ACHN (cell line): Measurements from ENCODE around the gene DROSHA.
"Not testable (repeated sequence)": the region's sequence is repeated elsewhere in the genome, so short reads cannot be mapped to it uniquely, and the experiment has no call there.

ENCODE experiments used
- DNase-seq: peaks from one replicate; pipeline ENCODE4 v3.0.0-alpha.2; 2015
- in situ Hi-C: cut with HindIII; loops from 2 replicates; pipeline ENCODE4 v1.10.0; 2017; ENCODE audit warnings: low sequenced_read_pairs, low pct_ligation_motif_present, low pct_unique_long_range_greater_than_20kb

DROSHA gene

DNA sequence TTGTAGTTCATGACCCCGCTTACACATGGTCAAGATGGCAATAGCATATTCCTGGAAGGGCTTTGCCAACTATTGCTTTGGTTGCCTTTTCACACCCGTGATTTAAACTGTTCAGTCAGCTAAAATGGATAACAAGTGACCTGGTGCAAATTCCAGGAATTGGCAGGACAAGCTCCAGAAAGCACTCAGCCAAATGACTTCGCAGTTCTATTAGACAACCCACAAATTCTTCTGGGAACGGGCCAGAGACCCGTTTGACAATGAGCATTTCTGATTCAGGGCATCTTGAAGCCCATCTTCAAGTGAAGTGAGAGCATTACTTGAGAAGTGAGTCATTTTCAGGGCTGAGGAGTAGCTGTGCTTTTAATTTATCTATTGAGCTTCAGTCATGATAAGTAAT is 165.0 kb downstream of the DROSHA start:
- in situ Hi-C loops: no loop called here
- DNase-seq: no peak

DNA sequence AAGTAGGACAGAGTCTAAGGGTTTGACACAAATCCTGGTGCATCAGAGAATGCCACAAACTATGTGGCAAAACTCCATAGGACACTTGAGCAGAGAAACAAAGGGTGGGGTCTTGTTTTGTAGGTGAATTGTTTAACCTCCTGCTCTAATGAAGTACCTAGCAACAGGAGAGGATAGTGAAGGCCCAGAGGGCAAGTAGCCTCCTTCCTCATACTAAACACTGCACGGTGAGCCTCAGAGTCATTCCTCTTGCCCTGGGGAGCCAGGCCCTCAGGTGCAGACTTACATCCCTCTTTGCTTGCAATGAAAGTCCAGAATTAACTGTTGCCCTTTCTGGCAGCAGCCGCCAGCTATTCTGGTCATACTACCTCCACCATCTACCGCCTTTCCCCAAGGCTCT is 166.1 kb downstream of the DROSHA start:
- in situ Hi-C loops: no loop called here
- no peak for DNase-seq

DNA sequence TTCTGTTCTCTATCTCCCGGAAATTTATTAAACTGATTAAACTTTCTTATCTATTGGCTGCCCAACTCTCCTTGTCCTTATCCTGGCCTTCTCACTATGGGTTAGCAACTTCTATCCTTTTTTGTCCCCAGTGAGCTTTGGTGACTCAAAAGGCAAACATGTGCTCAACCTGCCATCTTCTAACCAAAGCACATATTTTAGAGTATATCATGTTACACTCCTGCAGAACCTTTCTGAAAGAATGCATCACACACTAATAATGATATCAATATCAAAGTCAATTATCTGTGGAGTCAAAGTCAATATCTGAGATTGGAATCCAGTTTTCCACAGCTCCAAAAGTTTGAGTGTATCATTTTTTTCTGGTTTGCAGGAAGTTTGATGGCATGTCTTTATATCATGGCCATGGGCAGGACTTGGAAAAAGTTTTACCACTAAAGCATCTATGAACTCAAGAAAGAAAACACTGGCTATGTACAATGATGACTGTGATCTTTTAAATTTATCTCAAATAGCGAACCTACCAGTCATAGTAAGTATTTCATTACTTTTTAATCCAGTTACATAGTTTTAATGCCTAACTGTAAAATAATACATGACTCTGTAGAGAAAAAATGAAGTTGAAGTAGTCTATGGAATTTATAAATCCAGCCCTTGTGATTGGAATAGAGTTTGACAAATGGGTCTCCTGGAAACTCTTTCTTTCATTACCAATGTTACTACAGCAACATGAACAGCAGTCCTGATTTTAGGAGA is 166.8 kb downstream of the DROSHA start:
- in situ Hi-C loops: no loop called here
- no peak for DNase-seq

DNA sequence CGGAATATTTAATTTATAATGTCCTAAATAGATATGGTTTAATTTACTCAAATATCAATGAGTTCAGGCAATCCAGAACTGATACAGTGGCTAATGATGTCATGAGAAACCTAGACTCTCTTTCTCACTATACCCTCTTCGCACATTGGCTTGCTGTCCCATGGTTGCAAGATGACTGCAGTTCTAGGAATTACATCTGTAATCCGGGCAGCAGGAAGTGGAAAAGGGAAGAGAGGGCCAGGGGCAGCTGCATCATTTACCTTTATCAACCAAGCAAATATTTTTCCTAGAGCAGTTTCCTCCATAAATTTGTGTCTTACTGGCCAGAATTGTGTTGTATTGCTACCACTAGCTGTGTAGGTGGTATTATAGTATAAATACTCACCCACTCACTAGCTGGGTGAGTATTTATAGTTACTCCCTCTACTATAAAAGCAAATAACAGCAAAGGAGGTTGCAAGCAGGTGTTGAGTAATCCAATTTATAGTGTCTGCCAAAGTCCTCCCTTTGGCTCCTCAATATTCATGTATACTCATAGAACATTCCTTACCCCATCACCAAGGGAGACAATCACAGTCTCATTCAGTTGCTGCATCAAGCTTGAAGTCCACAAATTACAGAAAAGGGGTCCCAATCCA is 168.8 kb downstream of the DROSHA start:
- in situ Hi-C loops: no loop called here
- no peak for DNase-seq

DNA sequence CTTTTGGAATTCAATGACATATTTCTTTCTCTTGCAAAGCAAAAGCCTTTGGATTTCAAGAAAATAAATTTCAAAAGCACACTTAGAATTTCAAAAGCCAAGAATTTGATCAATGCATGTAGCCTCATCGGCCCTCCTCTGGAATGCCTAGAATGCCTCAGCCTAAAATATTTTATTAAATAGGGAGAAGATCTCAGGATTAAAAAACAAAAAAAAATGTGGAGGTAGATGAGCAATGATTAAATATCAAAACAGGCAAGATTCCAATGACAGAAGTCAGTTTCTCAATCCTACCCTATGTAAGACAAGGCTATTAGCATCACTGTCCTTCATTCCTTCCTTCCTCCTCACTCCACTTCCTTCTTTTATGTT is 169.4 kb downstream of the DROSHA start:
- in situ Hi-C loops: no loop called here
- DNase-seq: no peak

DNA sequence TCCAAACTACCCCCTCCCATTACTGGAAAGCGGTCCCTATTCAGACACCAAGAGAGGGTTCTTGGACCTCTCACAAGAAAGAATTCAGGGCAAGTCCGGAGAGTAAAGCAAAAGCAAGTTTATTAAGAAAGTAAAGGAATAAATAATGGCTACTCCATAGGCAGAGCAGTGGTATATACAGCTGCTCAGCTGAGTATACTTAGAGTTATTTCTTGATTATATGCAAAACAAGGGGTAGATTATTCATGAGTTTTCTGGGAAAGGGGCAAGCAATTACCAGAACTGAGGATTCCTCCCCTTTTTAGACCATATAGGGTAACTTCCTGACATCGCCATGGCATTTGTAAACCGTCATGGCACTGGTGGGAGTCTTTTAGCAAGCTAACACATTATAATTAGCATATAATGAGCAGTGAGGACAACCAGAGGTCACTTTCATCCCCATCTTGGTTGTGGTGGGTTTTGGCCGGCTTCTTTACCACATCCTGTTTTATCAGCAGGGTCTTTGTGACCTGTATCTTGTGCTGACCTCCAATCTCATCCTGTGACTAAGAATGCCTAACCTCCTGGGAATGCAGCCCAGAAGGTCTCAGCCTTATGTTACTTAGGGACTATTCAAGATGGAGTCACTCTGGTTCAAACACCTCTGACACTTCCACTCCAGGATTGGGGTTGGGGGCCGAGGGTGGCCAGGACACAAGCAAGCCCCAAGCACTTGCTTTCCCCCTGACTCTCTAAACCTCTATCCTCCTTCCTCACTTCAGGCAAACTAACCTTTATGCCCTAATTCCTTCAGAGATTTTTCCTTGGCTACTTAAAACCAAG is 170.0 kb downstream of the DROSHA start:
- DNase-seq, in situ Hi-C loops: not testable (repeated sequence)

DNA sequence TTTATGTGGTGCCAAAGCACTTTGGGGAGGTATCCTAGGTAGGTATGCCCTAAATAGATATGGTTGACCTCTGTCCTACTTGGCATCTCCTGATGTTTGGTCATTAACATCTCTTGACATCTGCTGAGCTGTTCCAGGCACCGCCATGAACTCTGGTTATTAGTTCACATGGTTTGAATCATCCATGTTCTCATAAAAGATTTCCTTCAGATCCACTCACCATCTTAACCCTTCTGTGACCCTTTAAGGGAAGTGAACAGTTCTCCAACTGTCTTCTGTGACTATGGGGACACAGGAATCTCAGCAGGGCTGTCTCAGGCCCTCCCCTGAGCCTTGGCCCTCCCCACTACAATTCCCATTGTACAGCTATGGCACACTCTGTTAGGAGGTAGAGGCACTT is 170.7 kb downstream of the DROSHA start:
- DNase-seq: no peak

DNA sequence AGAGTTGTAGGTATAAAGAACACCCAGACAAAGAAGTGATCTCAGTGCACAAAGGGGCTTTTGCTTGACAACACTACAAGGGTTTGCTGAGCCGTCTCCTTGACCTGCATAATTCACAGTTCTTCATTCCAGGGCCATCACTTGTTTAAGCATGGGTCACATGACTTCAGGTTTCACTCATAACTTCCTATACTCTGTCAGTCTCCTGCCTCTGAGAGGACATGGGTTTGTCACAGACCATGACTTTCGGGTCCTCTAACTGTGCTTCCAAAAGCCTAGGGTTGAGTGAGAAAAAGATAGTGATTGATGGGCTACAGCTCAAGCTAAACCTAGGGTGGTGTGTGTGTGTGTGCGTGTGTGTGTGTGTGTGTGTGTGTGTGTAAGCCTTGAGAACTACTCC is 172.1 kb downstream of the DROSHA start:
- in situ Hi-C loops: no loop called here
- no peak for DNase-seq

More for the DNA sequence above, 170.7 kb downstream of the DROSHA start:
- in situ Hi-C loops: no loop called here

DNA sequence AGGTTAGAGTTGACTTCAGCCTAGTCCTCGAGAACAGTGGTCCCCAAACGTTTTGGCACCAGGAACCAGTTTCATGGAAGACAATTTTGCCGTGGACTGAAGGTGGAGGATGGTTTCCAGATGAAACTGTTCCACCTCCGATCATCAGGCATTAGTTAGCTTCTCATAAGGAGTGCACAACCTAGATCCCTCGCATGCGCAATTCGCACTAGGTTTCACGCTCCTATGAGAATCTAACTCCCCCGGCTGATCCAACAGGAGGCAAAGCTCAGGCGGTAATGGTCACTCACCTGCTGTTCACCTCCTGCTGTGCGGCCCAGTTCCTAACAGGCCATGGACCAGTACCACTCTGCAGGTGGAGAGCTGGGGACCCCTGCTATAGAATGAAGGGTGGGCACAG is 174.9 kb downstream of the DROSHA start:
- in situ Hi-C loops: no loop called here
- no peak for DNase-seq

DNA sequence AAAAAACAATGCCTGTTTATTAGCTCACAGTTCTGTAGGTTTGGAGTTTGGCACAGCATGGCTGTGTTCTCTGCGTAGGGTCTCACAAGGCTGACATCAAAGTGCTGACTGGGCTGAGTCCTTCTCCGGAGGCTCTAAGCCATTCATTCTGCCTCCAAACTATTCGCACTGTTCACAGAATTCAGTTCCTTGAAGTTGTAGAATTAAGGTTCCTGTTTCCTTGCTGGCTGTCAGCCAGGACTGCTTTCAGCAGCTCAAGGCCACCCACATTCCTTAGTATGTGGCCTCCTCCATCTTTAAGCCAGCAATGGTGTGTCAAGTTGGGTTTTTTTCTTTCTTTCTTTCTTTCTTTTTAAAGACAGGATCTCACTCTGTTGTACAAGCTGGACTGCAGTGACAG is 176.6 kb downstream of the DROSHA start:
- in situ Hi-C loops: no loop called here
- no peak for DNase-seq
